Nephron progenitor cell (in vitro differentiated cells): Measurements from ENCODE around the gene MCM10.

Experiments used
- DNase-seq: peaks from one replicate; pipeline ENCODE4 v3.0.0; 2021
- H3K27ac Mint-ChIP-seq: 2 replicates; pipeline ENCODE4 v1.8.0; 2021; ENCODE audit warnings: mild to moderate bottlenecking, moderate library complexity, mixed read lengths
- H3K27me3 Mint-ChIP-seq: 2 replicates; pipeline ENCODE4 v1.8.0; 2021; ENCODE audit warnings: mild to moderate bottlenecking, low read depth, mixed read lengths; ENCODE audit not compliant: poor library complexity
- H3K36me3 Mint-ChIP-seq: 2 replicates; pipeline ENCODE4 v1.8.0; 2021; ENCODE audit warnings: low read depth, mixed read lengths
- H3K4me1 Mint-ChIP-seq: 2 replicates; pipeline ENCODE4 v1.8.0; 2021; ENCODE audit warnings: mixed read lengths
- H3K4me3 Mint-ChIP-seq: 2 replicates; pipeline ENCODE4 v1.8.0; 2021; ENCODE audit warnings: mild to moderate bottlenecking, moderate library complexity, mixed read lengths
- H3K9me3 Mint-ChIP-seq: 2 replicates; pipeline ENCODE4 v1.8.0; 2021; ENCODE audit warnings: mild to moderate bottlenecking, moderate library complexity, mixed read lengths
- CTCF ChIP-seq: fragments of 200-600 bp; sonication (generic); IDR thresholded peaks from 2 replicates; pipeline ENCODE4 v1.5.0; 2021; ENCODE audit warnings: antibody characterized with exemption

MCM10 gene

GRCh38 chr10:13219685-13220670 lies 58.6 kb downstream of the MCM10 start:
- H3K36me3 Mint-ChIP-seq: peaks cover 9% of the 10 kb centered on the region
- no peak for TF ChIP-seq CTCF
- no peak overlapping the region for H3K4me3 Mint-ChIP-seq
- H3K27me3 Mint-ChIP-seq: no peaks in the 10 kb centered on the region
- H3K9me3 Mint-ChIP-seq: peaks cover 16% of the 10 kb centered on the region
- no peaks in the 10 kb centered on the region for H3K4me1 Mint-ChIP-seq
- DNase-seq: no peak
- H3K27ac Mint-ChIP-seq: no peak overlapping the region

GRCh38 chr10:13221572-13221971 lies 60.2 kb downstream of the MCM10 start:
- H3K9me3 Mint-ChIP-seq: peaks cover 10% of the 10 kb centered on the region
- no peak overlapping the region for H3K4me3 Mint-ChIP-seq
- no peak overlapping the region for H3K27ac Mint-ChIP-seq
- no peak for TF ChIP-seq CTCF
- peaks cover 5% of the 10 kb centered on the region for H3K36me3 Mint-ChIP-seq
- H3K27me3 Mint-ChIP-seq: no peaks in the 10 kb centered on the region
- no peak for DNase-seq
- no peaks in the 10 kb centered on the region for H3K4me1 Mint-ChIP-seq

DNA sequence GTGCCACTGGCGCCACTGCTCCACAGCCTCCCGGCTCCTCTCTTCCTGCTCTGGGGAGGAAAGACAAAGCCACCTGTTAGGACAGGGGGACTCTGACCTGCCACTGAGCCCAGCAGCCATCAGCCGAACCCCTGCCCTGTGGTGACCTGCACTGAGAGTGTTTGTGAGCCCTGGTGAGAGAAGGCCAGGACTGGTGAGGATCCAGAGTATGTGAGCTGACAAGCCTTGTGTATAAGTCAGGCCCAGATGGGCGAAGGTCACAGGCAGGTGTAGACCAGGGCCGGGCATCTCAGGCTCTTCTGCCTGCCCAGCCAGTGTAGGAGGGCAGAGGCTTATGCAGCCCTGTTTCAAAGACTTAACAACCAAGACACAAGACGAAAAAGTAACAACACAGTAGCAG lies 60.8 kb downstream of the MCM10 start:
- no peaks in the 10 kb centered on the region for H3K4me1 Mint-ChIP-seq
- no peaks in the 10 kb centered on the region for H3K27me3 Mint-ChIP-seq
- H3K4me3 Mint-ChIP-seq: no peak overlapping the region
- H3K9me3 Mint-ChIP-seq: peaks cover 10% of the 10 kb centered on the region
- H3K36me3 Mint-ChIP-seq: peaks cover 5% of the 10 kb centered on the region
- DNase-seq: no peak
- TF ChIP-seq CTCF: no peak
- no peak overlapping the region for H3K27ac Mint-ChIP-seq

DNA sequence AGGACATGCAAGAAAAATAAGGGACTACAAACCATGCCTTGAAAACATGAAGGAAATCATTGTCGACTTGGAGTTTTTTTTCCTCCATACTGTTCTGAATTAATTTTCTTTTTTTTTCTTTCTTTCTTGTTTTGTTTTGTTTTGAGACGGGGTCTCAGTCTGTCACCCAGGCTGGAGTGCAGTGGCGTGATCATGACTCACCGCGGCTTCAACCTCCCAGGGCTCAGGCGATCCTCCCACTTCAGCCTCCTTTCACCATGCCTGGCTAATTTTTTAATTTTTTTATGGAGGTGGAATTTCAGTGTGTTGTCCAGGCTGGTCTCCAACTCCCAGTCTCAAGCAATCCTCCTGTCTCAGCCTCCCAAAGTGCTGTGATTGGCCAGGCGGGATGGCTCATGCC lies 61.2 kb downstream of the MCM10 start:
- Mint-ChIP-seq H3K4me1 (no peaks in the 10 kb centered on the region), H3K27ac (no peak overlapping the region), H3K36me3 (peaks cover 5% of the 10 kb centered on the region), H3K4me3 (no peak overlapping the region), H3K9me3 (peaks cover 10% of the 10 kb centered on the region), H3K27me3 (no peaks in the 10 kb centered on the region)
- no peak for DNase-seq
- no peak for TF ChIP-seq CTCF

DNA sequence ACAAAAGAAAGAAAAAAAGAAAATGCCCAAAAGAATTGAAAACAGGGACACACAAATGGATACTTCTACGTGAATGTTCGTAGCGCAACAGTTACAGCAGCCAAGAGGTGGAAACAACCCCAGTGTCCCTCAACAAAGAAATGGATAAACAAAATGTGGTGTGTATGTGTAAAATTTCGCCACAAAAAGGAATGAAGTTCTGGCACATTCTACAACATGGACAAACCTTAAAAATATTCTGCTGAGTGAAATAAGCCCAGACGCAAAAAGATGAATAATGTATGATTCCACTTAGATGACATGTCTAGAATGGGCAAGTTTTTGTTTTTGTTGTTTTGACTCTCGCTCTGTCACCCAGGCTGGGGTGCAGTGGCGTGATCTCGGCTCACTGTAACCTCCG lies 61.9 kb downstream of the MCM10 start:
- peaks cover 10% of the 10 kb centered on the region for H3K9me3 Mint-ChIP-seq
- no peak for DNase-seq
- no peaks in the 10 kb centered on the region for H3K27me3 Mint-ChIP-seq
- no peak for TF ChIP-seq CTCF
- H3K27ac Mint-ChIP-seq: no peak overlapping the region
- no peaks in the 10 kb centered on the region for H3K4me1 Mint-ChIP-seq
- H3K4me3 Mint-ChIP-seq: no peak overlapping the region
- peaks cover 5% of the 10 kb centered on the region for H3K36me3 Mint-ChIP-seq
